Measurements from ENCODE around the gene C14orf119. TPM values are rescaled to one million over a fixed set of nuclear protein-coding genes. Genes with fewer than 3 reads are reported as not detected.

C14orf119 gene, protein sequence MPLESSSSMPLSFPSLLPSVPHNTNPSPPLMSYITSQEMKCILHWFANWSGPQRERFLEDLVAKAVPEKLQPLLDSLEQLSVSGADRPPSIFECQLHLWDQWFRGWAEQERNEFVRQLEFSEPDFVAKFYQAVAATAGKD
- total RNA-seq: 100 to 1,000 TPM in 1 of 8 experiments, 10 to 100 TPM in 7; 13.4 to 113 (median 35.1) TPM

DNA sequence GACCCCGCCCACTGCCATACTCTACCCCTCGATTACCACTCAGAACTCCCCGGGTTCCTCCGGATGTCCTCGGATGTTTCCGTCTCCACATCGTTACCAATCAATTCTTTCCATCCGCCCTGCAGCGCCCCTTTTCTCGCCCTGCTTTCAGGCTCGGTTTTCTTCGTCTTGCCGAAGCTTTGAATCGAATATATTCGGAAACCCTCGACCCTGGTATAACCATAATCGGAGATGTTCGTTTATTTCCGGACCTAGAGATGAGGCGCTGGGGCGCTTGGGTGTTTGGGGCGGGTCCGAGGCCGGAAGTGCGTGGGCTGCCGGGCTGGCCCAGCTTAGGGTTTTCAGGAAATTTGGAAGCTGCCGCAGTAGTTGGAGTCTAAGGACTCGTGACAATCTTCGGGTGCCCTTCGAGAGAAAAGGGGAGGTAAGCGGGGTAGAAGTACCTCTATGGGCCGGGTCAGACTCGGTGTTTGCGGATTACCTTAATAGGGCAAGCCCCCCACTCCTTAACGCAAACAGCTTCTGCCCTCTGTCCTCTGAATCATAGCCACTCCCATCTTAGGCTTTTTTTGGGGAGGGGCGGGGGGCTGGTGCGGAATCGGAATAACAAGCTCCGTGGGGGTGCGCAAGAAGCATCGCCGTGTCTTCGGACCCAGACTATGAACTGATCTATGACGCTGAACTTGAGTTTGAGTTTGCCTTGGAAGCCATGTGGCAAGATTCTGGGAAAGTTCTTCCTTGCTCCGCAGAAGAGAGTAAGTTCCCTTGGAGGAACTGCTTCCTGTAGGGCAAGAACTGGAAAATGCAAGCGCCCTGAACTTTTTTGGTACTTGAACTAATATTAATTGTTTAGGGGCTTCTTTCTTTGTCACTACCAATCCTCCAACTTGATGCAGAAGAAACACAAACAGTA lies at the start of gene C14orf119:
Gene C14orf119 (plus strand): TSS at position 310 of the 913 bp plus-strand sequence. CDS start 2,154 bp downstream, outside the sequence.
- peak within 1 kb of the TSS; percentile 63 to 91 (median 84) for H3K4me3 ChIP-seq
- peak; percentile 79 to 92 (median 90) for ATAC-seq (replicated peaks in 6 of 8)
- 0 to 6% (median 0%) methylated on average over 2 to 25 of the region's 46 CpGs; no CpG with 5 or more reads in 1 of the 10 experiments for WGBS, 10 experiments
- peaks cover 10 to 13% of the 10 kb centered on the region in 2 donors for H3K4me1 ChIP-seq (replicated peaks in 1 of 2)
- in situ Hi-C loops (cut with MboI; ENCODE audit: low pct_unique_long_range_greater_than_20kb in 2 of 9, low sequenced_read_pairs in 9 of 9, unreplicated experiment in 9 of 9): no loop called here
- peak within 1 kb of the TSS; percentile 97 to 98 for H3K27ac ChIP-seq

DNA sequence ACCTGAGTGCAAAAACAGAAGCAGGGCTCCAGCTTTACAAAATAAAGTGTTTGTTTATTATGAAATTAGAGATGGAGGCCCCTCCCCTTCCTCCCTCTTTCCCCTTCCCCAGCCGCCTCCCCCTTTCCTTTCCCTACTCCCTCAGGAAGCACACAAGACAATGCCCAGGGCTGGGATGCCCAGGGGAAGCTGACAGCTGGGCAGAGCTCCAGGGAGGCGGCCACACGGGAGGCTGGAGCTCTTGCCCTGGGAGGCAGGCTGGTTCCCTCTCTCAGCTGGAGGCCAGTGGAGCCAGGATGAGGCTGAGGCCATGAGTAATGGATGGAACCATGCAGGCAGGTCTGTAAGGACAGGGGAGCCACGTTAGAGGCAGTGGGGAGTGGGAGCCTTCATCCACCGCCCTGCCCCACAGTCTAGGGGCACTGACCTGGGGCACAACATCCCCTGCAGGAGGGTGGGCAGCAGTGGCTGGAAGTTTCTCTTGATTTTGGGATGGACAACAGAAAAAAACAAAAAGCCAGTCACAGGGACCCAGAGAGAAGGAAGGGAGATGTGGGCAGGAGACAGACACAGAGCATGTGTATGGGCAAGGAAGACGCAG lies 48.2 kb upstream of the C14orf119 start:
- in situ Hi-C loops (cut with MboI; ENCODE audit: low pct_unique_long_range_greater_than_20kb in 2 of 9, low sequenced_read_pairs in 9 of 9, unreplicated experiment in 9 of 9): no loop called here
- Histone ChIP-seq H3K4me3 (no peak overlapping the region), H3K4me1 (replicated peaks in 1 of 2) (peaks cover 0 to 5% of the 10 kb centered on the region in 2 donors), H3K27ac (no peak overlapping the region)
- ATAC-seq (replicated peaks in 6 of 8): peak in 1 of 8 experiments; percentile 44
- WGBS, 10 experiments: 68 to 100% (median 83%) methylated on average over 1 to 4 of the region's 6 CpGs; no CpG with 5 or more reads in 6 of the 10 experiments

DNA sequence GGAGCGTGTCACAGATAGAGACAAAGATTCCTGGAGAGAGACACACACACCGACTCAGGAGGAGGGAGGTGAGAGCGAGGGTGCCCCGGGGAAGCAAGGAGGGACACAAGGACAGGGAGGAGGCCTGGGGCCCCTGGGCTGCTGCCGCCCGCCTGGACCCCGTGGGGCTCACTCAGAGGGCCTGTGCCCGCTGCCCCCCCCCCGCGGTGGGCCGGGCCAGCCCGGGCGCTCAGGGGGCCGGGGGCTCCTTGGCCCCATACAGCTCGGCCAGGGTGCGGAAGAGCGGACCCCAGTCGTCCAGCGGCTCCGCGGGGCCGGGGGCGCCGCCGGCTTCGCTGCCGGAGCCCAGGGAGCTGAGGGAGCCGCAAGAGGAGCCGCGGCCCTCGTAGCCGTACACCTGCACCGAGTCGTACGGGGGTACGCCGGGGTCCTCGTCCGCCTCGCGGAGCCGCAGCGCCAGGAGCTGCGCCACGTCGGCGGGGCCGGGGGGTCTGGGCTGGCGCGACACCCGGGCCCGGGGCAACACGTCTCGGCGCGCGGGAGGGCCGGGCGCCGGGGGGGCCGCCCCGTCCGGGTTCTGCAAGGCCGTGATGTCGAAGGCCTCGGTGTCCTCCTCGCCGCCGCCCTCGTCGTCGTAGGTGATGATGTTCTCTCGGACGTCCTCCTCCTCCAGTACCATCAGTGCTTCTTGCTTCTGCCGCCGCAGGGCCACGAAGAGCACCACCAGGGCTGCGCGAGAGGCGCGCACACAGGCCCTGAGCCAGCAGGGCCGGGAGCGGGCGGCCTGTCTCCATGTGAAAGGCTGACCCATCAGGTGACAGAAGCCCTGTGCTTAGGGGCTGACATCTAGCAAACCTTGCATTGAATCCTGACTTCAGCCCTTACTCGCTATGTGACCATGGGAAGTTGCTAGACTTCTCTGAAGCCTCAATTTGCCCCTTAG lies 47.3 kb upstream of the C14orf119 start:
- 90 to 100% (median 94%) methylated on average over 1 to 17 of the region's 85 CpGs; no CpG with 5 or more reads in 5 of the 10 experiments for WGBS, 10 experiments
- Histone ChIP-seq H3K27ac (no peak overlapping the region), H3K4me1 (replicated peaks in 1 of 2) (peaks cover 0 to 13% of the 10 kb centered on the region in 2 donors), H3K4me3 (no peak overlapping the region)
- in situ Hi-C loops (cut with MboI; ENCODE audit: low pct_unique_long_range_greater_than_20kb in 2 of 9, low sequenced_read_pairs in 9 of 9, unreplicated experiment in 9 of 9): no loop called here
- no peak for ATAC-seq (replicated peaks in 6 of 8)

DNA sequence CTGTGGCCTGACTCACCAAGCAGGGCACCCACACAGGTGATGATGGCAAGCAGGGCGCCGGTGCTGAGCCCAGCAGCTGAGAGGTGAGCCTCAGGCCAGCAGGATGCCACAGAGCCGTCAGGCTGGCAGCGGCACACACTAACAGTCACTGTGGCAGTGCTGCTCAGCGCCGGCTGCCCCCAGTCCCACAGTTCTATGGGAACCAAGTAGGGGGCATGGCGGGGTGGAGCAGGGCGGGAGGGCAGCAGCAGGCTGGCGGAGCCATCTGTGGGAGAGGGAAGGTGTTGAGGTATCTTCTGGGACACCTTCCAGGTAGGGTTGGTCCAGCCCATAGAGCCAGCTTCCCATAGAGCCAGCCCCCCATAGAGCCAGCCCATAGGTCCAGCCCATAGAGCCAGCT lies 46.3 kb upstream of the C14orf119 start:
- no peak overlapping the region for H3K4me3 ChIP-seq
- no peak overlapping the region for H3K27ac ChIP-seq
- 90% methylated on average over 2 of the region's 9 CpGs; no CpG with 5 or more reads in 9 of the 10 experiments for WGBS, 10 experiments
- in situ Hi-C loops (cut with MboI; ENCODE audit: low pct_unique_long_range_greater_than_20kb in 2 of 9, low sequenced_read_pairs in 9 of 9, unreplicated experiment in 9 of 9): no loop called here
- peaks cover 0 to 13% of the 10 kb centered on the region in 2 donors for H3K4me1 ChIP-seq (replicated peaks in 1 of 2)
- ATAC-seq (replicated peaks in 6 of 8): no peak

DNA sequence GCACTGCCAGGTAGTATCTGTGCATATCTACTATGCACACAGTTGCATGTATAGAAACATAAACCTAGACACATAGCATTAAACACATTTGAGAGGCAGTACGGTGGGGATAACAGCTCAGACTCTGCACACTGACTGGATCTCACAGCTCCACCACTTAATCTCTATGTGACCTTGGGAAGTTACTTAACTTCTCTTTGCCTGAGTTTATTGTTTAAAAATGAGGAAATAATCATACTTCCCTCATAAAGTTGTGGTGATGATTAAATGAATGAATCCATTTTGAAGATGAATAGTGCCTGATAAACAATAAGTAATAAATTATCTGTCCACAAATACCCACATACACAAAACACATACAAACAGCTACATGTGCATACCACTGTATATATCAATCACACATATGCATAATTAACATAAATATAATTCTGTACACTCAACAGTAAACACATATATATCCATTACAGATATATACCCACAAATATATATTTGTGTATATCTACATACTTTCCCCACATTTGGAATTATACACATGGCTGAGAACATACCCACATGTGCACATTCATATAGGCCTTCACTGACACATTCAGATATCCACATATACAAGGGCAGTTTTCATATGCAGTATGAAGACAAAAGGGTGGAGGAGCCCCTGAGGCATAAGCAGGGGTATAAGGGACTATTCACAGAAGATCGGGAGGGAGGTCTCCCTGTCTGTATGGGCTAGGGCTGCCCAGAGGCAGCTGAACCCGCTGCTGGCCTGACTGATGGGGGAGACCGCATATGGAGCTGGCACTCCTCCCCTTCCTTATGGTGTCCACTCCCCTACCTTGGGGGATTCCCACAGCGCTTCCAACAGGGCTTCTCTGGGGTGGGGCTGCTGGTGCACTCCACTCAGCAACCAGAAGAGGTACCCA lies 43.9 kb upstream of the C14orf119 start:
- in situ Hi-C loops (cut with MboI; ENCODE audit: low pct_unique_long_range_greater_than_20kb in 2 of 9, low sequenced_read_pairs in 9 of 9, unreplicated experiment in 9 of 9): loop anchor here in 7 of 9 experiments (10.0 to 25.0 kb wide), 3 partner anchors 57 to 489 kb away; partner anchors contain the start of gene HAUS4 (in 2 of the 7)
- peak in 3 of 8 experiments; percentile 13 to 54 (median 41) for ATAC-seq (replicated peaks in 6 of 8)
- Histone ChIP-seq H3K27ac (no peak overlapping the region), H3K4me3 (no peak overlapping the region), H3K4me1 (replicated peaks in 1 of 2) (peaks cover 2 to 23% of the 10 kb centered on the region in 2 donors)
- 0 to 100% (median 55%) methylated on average over 1 to 4 of the region's 5 CpGs; no CpG with 5 or more reads in 2 of the 10 experiments for WGBS, 10 experiments

DNA sequence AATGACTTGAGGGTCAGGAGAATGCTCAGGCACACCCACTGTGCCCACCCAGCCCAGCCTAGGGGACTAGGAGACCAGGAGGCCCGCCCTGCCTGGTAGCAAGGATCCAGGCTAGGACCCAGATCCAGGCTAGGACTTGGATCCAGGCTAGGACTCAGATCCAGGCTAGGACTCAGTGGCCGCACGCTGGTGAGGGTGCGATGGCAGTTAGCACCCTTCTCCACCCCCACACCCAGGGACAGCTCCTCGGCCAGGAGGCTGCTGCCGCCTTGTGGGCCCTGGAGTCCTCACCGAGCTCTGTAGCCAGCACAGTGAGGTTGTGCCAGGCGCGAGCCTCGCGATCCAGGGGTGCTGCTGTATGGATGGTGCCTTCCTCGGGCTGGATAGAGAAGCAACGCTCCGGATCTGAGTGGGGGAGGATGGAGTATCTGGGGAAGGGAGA lies 43.1 kb upstream of the C14orf119 start:
- peak in 6 of 8 experiments; percentile 38 to 77 (median 69) for ATAC-seq (replicated peaks in 6 of 8)
- H3K4me3 ChIP-seq: no peak overlapping the region
- H3K4me1 ChIP-seq (replicated peaks in 1 of 2): peaks cover 6 to 23% of the 10 kb centered on the region in 2 donors
- no CpG with 5 or more reads among the region's 14 CpGs for WGBS, 10 experiments
- in situ Hi-C loops (cut with MboI; ENCODE audit: low pct_unique_long_range_greater_than_20kb in 2 of 9, low sequenced_read_pairs in 9 of 9, unreplicated experiment in 9 of 9): loop anchor here in 7 of 9 experiments (10.0 to 25.0 kb wide), 3 partner anchors 57 to 490 kb away; partner anchors contain the start of gene HAUS4 (in 2 of the 7)
- H3K27ac ChIP-seq: no peak overlapping the region

DNA sequence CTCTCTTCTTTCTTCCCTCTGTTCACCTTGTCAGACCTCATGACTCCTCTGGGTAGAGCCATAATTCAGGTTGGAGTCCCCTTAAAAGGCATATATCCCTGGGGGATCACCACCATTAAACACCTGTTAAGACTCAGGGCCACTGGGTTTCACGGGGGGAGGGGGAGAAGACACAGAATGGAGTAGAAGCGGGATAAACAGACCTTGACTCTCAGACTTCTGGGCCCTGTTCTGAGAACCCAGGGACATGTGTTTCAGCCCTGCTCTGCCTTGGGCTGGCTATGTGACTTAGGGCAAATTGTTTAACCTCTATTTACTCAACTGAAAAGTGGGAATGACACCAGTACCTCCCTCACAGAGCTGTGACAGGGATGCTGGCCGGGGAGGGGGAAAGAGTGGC lies 42.6 kb upstream of the C14orf119 start:
- 90 to 100% (median 100%) methylated on average over 1 to 2 of the region's 3 CpGs; no CpG with 5 or more reads in 7 of the 10 experiments for WGBS, 10 experiments
- H3K27ac ChIP-seq: no peak overlapping the region
- in situ Hi-C loops (cut with MboI; ENCODE audit: low pct_unique_long_range_greater_than_20kb in 2 of 9, low sequenced_read_pairs in 9 of 9, unreplicated experiment in 9 of 9): loop anchor here in 7 of 9 experiments (10.0 to 25.0 kb wide), 3 partner anchors 58 to 490 kb away; partner anchors contain the start of gene HAUS4 (in 2 of the 7)

DNA sequence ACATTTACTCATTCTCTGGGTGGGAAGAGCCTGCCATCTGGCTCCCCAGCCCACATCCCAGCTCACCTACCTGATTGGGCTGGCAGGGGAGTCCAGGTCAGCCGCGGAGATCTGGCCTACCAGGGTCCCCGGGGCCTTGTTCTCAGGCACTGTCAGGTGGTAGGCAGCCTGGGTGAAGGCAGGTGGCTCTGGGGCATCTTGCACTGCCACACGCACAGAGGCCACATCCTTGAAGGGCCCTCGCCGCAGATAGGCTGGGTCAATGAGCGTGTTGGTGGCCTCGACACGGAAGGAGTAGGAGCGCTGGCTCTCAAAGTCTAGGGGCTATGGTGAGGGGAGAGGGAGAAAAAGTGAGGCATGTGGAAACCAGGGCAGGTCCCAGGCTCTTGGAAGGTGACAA lies 41.9 kb upstream of the C14orf119 start:
- 83 to 97% methylated on average over 1 to 5 of the region's 10 CpGs; no CpG with 5 or more reads in 8 of the 10 experiments for WGBS, 10 experiments
- no peak overlapping the region for H3K4me3 ChIP-seq
- H3K4me1 ChIP-seq (replicated peaks in 1 of 2): peaks cover 6 to 23% of the 10 kb centered on the region in 2 donors
- in situ Hi-C loops (cut with MboI; ENCODE audit: low pct_unique_long_range_greater_than_20kb in 2 of 9, low sequenced_read_pairs in 9 of 9, unreplicated experiment in 9 of 9): loop anchor here in 7 of 9 experiments (10.0 to 25.0 kb wide), 3 partner anchors 59 to 491 kb away; partner anchors contain the start of gene HAUS4 (in 2 of the 7)
- no peak for ATAC-seq (replicated peaks in 6 of 8)
- H3K27ac ChIP-seq: no peak overlapping the region

More for the DNA sequence above, 42.6 kb upstream of the C14orf119 start:
- Histone ChIP-seq H3K4me3 (no peak overlapping the region), H3K4me1 (replicated peaks in 1 of 2) (peaks cover 6 to 23% of the 10 kb centered on the region in 2 donors)
- no peak for ATAC-seq (replicated peaks in 6 of 8)

DNA sequence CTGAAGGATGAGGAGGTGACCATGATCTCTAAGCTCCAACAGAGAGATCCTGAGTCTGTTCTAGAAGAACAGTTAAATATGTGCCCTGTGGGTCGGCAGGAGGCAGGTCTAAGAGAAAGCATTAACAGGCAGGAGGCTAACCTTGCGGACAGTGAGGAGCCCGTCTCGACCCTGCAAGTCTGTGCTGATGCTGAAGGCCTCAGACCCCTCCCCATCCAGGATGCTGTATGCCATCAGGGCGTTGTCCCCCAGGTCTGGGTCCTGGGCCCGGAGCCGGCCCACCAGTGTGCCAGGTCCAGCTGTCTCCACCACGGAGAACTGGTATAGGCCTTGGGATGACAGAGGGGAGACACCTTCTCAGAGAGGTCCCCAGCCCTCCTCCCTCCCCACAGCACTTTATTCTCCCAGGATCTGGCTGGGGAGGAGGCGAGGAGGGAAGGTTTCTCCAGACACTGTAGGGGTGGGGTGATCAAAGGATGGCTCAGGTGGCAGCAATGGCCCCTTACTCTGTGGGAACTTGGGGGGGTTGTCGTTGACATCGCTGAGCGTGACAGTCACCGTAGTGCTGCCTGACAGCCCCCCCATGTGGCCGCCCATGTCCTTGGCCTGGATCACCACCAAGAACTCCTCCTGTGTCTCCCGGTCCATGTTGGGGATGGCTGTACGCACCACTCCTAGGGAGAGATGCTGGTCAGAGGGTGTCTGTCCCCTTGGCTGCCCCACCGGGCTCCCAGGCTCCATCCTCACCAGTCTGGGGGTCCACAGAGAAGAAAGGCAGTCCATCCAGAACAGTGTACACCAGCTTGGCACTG lies 41.1 kb upstream of the C14orf119 start:
- Histone ChIP-seq H3K4me1 (replicated peaks in 1 of 2) (peaks cover 6 to 23% of the 10 kb centered on the region in 2 donors), H3K27ac (no peak overlapping the region), H3K4me3 (no peak overlapping the region)
- WGBS, 10 experiments: 40 to 100% (median 90%) methylated on average over 1 to 4 of the region's 17 CpGs; no CpG with 5 or more reads in 5 of the 10 experiments
- in situ Hi-C loops (cut with MboI; ENCODE audit: low pct_unique_long_range_greater_than_20kb in 2 of 9, low sequenced_read_pairs in 9 of 9, unreplicated experiment in 9 of 9): loop anchor here in 7 of 9 experiments (10.0 to 25.0 kb wide), 3 partner anchors 59 to 492 kb away; partner anchors contain the start of gene HAUS4 (in 2 of the 7)
- ATAC-seq (replicated peaks in 6 of 8): no peak

DNA sequence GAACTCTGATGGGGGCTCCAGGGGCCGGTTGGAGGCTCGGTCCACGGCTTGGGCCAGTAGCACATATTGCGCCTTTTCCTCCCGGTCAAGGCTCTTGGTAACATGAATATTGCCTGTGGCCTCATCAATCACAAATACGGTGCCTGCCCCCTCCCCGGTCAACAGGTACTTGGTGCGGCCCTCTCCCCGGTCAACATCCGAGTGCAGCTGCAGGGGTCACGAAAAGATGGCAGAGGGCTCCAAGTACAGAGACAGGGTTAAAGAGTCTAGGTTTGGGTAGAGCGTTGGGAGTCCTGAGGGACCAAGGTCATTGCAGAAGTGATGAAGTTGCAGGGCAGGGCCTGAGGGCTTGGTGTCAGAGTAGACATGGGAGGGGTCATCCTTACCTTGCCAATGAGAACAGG lies 40.2 kb upstream of the C14orf119 start:
- 88 to 100% (median 100%) methylated on average over 2 to 7 of the region's 12 CpGs; no CpG with 5 or more reads in 5 of the 10 experiments for WGBS, 10 experiments
- Histone ChIP-seq H3K4me1 (replicated peaks in 1 of 2) (peaks cover 6 to 23% of the 10 kb centered on the region in 2 donors), H3K4me3 (no peak overlapping the region), H3K27ac (no peak overlapping the region)
- ATAC-seq (replicated peaks in 6 of 8): no peak
- in situ Hi-C loops (cut with MboI; ENCODE audit: low pct_unique_long_range_greater_than_20kb in 2 of 9, low sequenced_read_pairs in 9 of 9, unreplicated experiment in 9 of 9): loop anchor here in 7 of 9 experiments (10.0 to 25.0 kb wide), 3 partner anchors 60 to 493 kb away; partner anchors contain the start of gene HAUS4 (in 2 of the 7)
